ENCODE results near the gene NAP1L4.
A peak's percentile ranks its signal among the peaks of the same experiment; 100 is the strongest.

Gene NAP1L4

DNA sequence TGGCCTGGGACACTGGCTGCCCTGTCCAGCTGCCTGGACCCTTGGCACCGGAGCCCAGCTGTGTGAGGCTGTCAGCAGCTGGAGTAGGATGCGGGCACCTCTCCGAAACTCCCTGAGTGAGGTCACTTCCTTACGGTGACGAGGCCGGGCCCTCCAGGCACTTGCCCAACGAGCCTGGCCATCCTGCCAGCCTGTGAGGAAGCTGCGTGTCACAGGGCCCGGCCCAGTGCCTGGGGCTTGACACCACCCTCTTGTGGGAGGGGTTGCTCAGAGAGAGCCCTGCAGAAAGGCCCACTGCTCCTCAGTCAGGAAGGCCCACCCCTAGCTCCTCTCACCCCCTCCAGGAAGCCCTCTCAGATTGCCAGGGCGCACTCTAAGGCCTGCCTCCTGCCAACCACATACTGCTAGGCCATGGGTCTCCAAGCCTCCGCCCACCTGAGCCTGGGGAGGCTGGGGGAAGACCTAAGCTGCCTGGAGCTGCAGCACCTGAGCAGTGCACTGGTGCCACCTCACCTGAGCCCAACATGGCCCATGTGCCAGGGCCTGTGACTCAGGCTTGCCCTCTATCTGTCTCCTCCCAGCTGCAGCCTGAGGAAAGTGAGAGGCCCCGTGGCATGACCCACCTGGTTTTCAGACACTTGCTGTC, 58.6 kb downstream of the NAP1L4 start:
- DNase-seq, result no peak

DNA sequence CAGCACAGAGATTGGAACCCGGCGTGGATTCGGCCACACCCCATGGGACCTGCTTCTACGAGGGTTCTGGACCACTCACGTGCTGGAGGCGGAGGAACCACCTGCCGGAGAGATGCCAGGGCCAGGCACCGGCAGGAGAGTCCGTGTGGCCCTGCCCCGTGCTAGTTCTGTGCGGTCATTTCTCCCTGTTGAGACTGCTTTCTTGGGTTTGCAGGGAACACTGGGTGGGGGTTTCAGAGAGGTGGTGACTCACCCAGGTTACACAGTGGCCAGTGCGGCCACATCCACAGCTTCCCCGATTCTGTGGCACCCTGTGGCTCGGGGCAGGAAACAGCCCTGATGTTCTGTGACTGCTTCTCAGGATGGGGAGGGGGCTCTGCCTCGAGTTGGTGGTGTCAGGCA, 59.3 kb downstream of the NAP1L4 start:
- DNase-seq, result no peak

DNA sequence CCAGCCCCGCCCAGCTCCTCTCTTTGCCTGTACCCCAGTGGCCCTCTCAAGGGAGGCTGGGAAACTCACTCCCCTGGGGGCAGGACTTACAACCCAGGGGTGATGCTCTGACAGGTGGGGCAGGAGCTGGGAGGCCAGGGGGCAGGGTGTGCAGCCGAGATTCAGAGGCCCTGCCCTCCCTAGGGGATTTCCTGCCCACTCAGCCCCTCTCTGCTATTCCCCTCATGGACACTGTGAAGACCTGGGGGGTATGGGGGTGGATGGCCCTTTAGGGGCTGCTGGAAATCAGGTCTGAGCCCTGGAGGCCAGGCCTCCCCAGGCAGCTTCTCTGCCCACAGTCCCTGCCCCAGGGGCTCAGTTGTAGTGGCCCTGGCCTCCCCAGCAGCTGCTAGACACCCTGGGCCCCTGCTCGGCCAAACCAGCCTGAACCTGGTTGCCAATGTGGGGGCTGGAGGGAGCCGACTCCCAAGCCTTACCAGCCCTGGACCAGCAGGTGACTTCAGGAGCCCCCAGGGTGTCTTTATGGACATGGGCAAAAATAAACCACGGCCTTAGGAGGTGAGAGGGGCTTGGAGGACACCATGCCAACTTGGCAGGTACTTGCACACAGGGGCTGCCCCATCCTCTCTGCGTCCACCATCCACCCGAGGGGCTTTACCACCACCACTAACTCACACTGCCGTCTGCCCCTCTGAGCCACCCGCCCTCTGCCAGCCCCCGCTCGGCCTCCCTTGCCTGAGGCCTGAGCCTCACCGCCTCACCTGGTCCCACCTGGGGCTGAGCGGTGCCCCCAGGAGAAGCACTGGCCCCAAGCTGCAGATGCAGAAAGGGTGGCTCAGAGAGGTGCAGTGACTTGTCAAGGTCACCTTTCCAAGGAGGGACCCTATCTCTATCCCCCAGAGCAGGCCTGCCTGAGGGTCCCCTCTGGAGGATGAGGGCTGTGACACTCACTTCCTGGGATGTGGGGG, 60.1 kb downstream of the NAP1L4 start:
- no peak for DNase-seq

DNA sequence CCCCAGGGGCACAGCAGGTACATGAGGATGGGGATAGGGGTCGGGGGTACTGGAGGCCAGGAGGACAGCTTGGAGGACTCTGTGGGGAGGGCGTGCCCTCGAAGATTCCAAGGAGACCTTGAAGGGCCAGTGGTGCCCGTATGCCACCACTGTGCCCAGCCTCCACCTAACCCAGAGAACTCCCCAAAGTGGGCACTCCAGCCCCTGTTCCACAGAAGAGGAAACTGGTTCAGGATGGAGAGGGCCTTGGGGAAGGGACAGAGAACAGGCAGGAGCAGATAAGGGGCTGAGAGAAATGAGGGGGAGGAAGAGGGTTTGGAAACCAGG, 60.7 kb downstream of the NAP1L4 start:
- no peak for DNase-seq

DNA sequence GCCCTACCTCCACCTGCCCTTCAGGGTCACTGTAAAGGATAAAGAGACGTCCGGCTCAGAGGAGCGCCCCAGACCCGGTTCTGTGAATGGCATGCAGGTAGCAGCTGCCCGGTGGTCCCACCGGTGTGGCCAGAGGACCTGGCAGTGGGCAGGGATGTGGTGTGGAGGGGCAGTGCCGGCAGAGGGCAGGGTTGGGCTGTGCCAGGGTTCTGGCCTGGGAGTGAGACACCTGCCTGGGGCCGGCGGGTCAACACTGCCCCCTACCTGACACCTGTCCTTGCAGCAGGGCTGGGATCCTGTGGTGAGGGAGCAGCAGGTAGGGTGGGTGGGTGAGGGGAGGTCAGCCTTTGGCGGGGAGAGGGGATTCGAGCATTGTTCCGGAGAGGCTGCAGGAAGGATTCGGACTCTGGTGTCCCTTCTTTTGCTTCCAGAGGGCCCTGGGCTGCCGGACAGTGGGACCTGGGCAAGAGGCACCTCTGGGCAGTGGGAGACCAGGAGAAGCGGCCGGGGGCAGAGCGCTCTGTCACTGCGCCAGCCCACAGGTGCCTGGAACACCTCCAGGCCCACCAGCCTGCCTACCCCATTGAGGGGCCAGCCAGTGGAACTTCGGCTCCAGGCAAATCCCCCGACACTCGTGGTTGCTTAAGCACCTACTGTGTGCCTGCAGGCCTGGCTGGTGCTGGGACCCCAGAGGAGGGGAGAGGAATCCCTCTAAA, 61.3 kb downstream of the NAP1L4 start:
- DNase-seq, result peak; percentile 80

DNA sequence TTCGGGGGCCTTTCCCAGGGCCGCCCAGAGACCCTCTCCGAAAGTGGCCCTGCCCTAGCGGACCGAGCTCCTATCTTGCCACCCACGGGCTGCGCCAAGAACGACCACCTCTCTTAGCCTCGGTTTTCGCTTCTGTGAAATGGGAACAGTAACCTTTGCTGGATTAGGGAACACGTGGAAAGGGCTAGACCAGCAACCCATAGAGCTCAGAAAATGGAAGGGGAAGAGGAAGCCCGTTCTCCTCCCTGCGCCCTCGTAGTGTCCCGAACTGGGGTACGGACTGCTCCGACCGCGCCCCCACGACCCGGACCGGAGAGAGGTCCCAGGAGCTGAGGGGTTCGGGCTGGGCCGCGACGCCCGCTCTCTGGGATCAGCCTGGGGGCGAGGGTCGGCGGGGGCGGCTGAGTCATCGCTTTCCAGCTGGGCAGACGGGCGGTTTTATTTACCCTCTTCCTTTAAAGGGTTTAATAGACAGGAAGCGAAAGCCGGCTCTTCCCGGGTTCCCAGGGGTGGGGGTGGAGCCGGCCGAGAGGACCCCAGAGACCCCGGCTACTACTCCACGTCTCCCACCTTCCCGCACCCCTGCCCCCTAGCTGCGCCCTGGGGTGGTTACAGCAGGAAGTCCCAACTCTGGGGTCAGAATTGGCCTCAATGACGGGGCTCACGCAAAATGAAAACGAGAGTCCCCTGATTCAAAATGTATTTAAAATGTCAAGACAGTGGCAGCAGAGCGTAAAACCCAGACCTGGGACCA, 62.0 kb downstream of the NAP1L4 start:
- peak; percentile 61 for DNase-seq

DNA sequence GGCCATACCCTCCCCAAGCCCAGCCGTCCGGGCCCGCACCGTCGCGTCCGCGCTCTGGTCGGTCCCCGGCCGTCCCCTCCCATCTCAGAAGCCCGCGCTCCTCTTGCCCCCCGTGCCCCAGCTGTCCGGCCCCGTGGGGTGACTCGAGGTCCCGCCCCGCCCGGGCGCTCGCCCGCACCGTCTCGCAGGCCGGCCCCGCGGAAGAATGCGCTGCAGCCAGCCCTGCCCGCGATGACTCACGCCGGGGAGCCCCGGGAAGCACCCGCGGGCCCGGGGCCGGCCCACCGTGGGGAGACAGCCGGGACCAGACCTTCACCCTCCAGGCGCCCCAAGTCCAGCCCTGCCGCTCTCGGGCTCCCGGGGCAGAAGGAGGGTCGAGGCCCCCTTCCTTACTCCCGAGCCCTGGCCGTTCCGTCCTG, 62.6 kb downstream of the NAP1L4 start:
- no peak for DNase-seq

DNA sequence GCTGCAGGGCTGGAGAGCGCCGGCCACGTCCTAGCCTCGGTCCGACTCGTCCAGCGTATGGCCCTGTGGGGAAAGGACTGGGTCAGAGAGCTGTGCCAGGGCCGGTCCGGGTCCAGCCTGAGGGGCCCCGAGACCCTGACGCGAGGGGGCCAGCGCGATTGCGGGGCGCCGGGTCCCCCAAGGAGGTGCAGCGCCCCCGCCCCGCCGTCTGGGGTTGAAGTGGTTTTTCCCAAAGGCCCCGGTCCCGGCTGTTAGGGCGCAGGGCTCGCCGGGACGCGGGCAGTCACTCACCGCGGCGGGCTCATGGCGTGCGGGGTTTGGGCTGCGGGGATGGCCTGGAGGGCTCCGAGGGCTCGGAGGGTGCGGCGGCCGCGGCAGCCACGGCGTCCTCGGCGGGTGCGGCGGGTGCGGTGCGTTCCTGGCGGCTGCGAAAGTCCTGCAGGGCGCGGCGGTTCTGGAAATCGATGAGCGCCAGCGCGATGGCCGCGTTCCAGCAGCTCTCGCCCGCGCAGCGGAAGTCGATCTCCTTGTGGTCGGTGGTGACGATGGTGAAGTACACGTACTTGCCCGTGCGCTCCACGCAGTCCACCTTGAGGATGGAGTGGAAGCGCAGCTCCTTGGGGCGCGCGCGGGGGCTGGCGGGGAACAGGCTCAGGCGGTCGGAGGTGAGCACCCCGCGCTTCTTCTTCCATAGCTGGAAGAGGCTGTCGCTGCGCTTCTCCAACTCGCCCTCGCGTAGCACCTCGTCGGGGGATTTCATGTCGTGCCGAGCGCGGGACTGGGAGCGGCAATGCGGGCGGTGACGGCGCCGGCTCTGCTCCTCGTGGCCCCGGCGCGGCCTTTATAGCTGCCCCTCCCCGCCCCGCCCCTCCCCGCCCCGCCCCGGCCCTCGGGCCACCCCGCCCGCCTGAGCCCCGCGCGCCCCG, 63.3 kb downstream of the NAP1L4 start, which contains the start of gene PHLDA2:
Gene PHLDA2, minus strand, starts transcription at position 816 of the 926 bp plus-strand sequence. Its CDS starts 56 bp downstream, at position 760.
- peak; percentile 40 for DNase-seq

DNA sequence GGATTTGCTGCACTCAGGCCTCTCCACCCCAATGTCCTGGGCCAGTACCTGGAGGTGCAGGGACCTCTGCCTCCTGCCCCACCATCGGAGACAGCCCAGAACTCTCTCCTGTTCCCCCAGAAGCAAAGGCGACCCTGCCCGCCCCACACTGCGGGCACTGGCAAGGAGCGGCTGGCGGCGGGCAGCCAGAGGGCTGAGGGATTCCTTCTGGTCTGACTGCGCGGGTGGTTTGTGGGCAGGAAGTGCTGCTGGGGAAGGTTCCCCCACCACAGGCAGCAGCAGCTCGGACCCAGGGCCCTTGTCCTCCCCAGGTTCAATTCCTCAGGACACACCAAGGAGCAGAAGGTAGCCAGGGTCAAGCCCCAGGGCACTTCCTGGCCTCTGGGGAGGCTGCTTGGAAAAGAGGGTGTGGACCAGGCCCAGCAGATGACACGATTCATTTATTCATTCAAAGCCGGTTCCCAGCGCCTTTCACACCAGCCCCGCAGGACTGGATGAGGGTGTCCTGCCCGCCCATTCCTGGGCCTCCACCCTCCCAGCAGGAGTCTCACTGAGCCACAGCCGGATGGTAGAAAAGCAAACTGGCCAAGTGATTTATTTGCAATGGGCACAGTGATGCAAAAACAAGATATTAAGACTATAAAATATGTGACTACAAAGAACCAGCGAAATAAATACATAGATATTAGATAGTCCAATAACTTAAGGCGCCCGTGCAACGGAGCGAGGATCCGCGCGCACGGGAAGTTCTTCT, 64.1 kb downstream of the NAP1L4 start:
- no peak for DNase-seq

DNA sequence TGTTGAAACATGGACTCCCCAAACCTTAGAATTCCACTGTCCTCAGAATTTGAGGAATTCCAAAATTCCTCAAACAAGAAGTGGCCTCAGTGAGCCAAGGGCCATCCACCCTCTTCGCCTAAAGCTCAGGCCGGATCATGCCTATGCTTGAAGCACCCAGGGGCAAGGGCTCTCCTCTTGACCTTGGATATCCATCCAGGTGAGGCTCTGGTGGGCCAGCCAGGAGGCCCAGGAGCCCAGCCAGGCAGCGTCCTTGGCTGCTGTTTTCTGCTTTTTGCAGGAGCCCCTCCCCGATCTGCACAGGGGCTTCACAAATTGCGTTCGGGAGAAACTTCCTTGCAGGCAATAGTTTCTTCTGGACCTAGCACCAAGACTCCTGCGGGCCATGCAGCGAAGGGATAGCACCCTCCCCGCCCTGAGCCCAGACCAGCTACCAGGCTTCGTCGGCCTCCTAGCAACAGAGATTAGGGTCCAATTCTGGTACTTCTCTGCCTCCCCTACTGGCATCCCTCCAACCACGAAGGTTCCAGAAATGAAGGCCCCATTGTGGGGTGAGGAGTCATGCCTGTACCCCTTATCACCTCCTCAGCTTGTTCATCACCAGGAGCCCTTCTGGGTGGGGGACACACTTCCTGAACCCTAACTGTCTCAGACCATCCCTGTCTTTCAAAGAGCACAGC, 64.9 kb downstream of the NAP1L4 start:
- no peak for DNase-seq

DNA sequence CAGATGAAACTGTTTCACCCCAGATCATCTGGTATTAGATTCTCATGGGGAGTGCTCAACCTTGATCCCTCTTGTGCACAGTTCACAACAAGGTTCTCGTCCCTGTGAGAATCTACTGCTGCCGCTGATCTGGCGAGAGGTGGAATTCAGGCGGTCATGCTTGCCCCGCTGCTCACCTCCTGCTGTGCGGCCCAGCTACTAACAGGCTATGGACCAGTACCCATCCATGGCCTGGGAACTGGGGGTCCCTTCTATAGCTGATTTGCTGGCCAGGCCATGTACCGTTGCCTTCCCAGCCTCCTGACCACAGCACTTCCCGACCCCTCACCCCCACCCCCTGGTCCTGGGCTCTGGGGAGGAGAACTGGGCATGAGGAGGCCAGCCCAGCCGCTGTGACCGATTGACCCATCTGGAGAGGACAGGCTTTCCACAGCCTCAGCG, 65.5 kb downstream of the NAP1L4 start:
- no peak for DNase-seq

DNA sequence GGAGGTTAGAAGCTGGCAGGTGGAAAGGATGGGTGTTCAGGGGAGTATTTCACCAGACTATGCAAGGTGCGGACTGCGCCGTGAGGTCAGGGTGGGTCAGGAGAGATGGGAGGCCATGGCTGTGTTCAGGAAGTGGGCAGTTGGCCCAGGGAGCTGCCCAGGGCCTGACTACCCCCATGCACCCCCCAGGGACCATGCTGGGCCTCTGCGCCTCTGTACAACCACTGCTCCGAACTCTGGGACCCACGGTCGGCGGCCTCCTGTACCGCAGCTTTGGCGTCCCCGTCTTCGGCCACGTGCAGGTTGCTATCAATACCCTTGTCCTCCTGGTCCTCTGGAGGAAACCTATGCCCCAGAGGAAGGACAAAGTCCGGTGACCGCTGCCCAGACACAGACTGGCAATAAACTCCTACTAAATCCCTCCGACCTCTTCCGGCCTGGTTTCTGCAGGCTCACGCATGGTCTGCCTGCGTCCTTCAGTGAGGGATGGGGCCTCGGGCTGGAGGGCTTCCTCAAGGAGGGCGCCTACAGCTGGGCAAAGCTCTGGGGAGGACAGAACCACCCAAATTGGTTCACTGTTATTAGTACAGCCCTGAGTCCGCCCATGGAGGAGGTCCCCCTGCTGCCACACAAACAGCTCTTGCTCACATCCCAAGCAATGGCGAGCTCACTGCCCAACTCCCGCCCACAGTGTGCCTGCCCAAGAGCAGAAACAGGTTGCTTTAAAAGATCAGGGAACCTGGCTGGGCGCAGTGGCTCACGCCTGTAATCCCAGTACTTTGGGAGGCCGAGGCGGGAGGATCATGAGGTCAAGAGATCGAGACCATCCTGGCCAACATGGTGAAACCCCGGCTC, 67.1 kb downstream of the NAP1L4 start:
- no peak for DNase-seq

DNA sequence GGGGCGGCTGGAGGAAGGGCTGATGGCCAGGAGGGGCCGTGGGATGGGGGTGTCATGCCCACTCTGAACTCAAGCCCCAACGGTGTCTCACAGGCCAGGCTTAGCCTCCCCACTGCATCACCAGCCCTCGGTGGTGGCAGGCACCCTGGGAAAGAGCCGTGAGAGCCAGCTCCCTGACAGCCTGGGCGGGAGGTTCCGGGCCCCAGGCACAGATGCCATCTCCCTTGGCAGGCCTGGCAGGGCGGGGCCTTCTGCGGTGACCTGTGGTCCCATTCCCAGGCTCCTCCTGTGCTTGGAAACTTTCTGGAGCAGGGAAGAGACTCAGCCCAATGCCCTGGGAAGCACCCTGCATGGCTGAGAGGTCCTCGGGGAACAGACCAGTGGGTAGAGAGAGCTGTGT, 67.7 kb downstream of the NAP1L4 start:
- no peak for DNase-seq

DNA sequence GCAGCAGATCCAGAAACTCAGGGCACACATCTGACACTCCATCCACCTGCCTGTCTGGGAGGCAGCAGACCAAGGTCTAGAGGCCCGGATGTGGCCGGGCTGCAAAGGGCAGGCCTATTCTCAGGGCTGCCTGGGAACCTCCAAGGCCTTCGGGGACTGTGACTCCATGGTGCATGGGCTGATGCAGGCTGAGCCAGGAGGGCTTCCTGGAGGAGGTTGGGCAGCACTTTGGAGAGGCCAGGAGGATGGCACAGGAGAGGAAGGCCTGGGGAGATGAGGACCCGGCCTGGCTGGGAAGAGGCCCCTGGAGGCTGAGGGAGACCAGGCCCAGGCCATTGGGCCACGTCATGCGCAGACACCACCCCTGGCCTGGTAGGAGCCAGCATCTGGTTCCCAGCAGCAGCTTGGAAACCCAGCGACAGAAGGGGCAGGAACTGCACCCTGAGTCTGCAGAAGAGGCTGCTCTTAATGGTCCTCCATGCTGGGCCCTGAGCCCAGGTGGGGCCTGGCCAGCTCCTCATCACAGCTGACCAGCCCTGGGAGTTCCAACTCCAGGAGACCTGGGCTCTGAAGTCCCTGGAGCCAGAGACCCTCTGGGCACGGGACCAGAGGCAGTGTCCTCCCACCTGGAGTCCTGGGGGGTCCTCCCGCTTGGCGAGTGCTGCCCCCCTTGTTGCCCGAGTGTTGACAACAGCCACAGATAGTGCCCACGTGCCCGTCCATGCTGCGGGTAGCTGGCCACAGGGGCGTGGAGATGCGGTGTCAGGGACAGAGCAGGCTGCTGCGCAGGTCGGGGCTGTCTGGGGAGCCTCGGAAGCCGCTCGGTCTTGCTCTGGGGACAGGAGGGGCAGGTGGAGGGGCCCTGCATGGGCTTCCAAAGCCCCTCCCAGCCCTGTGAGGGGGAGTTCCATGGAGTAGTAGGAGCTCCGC, 68.4 kb downstream of the NAP1L4 start:
- DNase-seq, result no peak

DNA sequence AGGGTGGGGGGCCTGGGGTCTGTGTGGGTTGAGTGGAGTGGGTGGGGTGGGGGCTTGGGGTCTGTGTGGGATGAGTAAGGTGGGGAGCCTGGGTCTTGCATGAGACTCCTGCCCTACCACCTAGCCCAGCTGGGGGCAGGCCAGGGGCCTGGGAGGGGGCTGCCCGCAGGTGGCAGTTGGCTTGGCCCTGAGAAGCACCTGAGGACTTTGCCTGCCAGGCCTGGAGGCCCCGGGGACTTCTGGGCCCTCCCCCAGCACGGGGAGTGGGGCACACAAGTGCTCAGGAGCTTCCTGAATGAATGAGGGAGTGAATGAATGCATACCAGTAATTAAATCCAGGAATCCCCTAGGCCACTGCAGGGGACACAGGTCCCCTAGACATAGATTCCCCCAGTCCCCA, 69.5 kb downstream of the NAP1L4 start:
- DNase-seq, result no peak

DNA sequence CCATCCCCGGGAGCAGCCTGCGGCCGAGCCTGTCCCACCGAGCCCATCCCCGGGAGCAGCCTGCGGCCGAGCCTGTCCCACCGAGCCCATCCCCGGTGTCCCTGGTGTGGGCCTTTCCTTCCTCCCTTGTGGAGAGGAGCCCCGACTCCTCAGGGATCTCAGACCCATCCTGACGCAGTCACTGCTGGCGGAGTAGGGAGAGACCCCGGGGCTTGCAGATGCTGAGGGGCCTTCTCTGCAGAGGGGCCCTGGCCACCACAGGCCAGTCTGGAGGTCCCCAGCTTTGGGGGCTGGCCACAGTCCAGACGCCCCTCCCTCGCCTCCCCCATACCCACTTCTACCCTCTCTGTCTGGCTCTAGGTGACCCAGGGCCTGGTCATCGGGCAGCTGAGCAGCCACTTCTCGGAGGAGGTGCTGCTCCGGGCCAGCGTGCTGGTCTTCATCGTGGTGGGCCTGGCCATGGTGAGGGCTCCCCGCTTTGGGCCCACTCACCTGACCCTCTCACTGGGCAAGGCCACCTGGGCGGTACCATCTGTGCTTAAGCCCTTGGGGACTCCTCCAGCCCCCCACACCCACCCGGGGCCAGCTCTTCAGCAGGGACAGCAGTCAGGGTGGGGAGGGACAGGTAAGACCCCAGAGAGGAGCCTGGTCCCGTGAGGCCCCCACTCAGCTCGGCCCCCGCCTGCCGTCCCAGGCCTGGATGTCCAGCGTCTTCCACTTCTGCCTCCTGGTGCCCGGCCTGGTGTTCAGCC, 70.2 kb downstream of the NAP1L4 start:
- no peak for DNase-seq

DNA sequence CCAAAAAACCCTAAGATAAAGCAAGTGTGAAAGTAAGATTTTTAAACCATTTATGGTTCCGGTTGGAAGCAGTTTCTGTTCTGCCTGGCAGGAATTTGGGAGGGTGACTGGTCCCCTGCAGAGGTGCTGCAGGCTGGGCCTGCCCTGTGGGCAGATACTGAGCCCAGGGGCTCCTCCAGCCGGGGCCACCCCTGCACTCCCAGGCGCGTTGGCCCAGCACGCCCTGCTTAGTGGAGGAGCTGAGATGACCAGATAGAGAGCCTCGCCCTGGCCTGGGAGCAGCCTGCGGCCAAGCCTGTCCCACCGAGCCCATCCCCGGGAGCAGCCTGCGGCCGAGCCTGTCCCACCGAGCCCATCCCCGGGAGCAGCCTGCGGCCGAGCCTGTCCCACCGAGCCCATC, 70.9 kb downstream of the NAP1L4 start:
- DNase-seq, result no peak

Data from NCI-H1092 treated with DMSO at 0.1 percent for 48 hours (cell line).